ENCODE results near the gene PCDHGA7. TPM values are rescaled to one million over a fixed set of nuclear protein-coding genes. Genes with fewer than 3 reads are reported as not detected.
A peak's percentile ranks its signal among the peaks of the same experiment; 100 is the strongest.

Gene PCDHGA7
- total RNA-seq, 2 experiments from 2014 or later: not detected

GRCh38 chr5:141351591-141351990 is 31.0 kb upstream of the PCDHGA7 start:
- Mint-ChIP-seq H3K27ac (no peak overlapping the region), H3K9me3 (ENCODE audit: low read depth) (peaks cover 14% of the 10 kb centered on the region), H3K27me3 (peaks cover 65% of the 10 kb centered on the region), H3K4me1 (no peaks in the 10 kb centered on the region), H3K4me3 (no peak overlapping the region), H3K36me3 (ENCODE audit: low read depth) (peaks cover 8% of the 10 kb centered on the region)
- DNase-seq (no peak), ATAC-seq (no peak)
- CTCF ChIA-PET: interaction anchor here (0.6 kb wide), 1 partner anchor 159 kb away, joined by 3 read pairs; the partner anchor contains the start of gene PCDHB10
- POLR2A ChIA-PET: no interaction called here
- intact Hi-C loops (cut with DNase I, micrococcal nuclease): no loop called here

DNA sequence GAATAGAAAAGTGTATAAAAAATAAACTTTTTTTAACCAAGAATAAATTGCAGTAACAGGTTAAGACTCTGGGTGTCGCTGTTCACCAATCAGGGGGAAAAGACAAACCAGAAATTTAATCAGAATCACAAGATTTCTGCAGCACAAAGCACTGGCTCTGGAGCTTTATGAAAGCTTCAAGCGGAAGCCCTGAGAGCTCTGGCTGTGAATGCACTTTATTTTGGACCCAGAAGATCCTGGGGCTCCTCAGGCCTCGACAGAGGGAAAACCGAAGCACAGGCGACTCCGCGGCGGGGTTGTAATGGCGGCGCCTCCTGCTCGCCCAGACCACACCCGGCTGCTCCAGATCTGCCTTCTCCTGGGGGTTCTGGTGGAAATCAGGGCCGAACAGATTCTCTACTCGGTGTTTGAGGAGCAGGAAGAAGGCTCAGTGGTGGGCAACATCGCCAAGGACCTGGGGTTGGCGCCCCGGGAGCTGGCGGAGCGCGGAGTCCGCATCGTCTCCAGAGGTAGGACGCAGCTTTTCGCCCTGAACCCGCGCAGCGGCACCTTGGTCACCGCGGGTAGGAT is 27.6 kb upstream of the PCDHGA7 start, which contains the start of gene PCDHGA4:
TSS of gene PCDHGA4 (plus strand) at position 122 of the 570 bp plus-strand sequence. CDS start at position 209, 87 bp downstream.
- peak within 1 kb of the TSS; percentile 37 for H3K4me3 Mint-ChIP-seq
- H3K36me3 Mint-ChIP-seq (ENCODE audit: low read depth): peaks cover 9% of the 10 kb centered on the region
- POLR2A ChIA-PET: no interaction called here
- DNase-seq (no peak), ATAC-seq (no peak)
- H3K9me3 Mint-ChIP-seq (ENCODE audit: low read depth): peaks cover 11% of the 10 kb centered on the region
- peaks cover 68% of the 10 kb centered on the region for H3K27me3 Mint-ChIP-seq
- peaks cover 2% of the 10 kb centered on the region for H3K4me1 Mint-ChIP-seq
- CTCF ChIA-PET: interaction anchor here (0.8 to 2.0 kb wide), 11 partner anchors 9 to 203 kb away, joined by 3 to 8 read pairs (median 4); partner anchors contain the start of genes PCDHGA12, PCDHGA5, PCDHGB3 and TAF7
- no peak within 1 kb of the TSS for H3K27ac Mint-ChIP-seq
- intact Hi-C loops (cut with DNase I, micrococcal nuclease): no loop called here

- intact Hi-C loops (cut with DNase I, micrococcal nuclease): no loop called here
- peaks cover 70% of the 10 kb centered on the region for H3K27me3 Mint-ChIP-seq
- DNase-seq (no peak), ATAC-seq (no peak)
- peaks cover 2% of the 10 kb centered on the region for H3K4me1 Mint-ChIP-seq
- H3K9me3 Mint-ChIP-seq (ENCODE audit: low read depth): peaks cover 17% of the 10 kb centered on the region
- peak overlapping the region; percentile 37 for H3K4me3 Mint-ChIP-seq
- ChIA-PET CTCF (interaction anchor here (0.8 to 2.0 kb wide), 10 partner anchors 8 to 209 kb away, joined by 3 to 8 read pairs (median 4); partner anchors contain the start of genes PCDHGA12, PCDHGA5 and TAF7), POLR2A (no interaction called here)
- peaks cover 12% of the 10 kb centered on the region for H3K36me3 Mint-ChIP-seq (ENCODE audit: low read depth)
- H3K27ac Mint-ChIP-seq: no peak overlapping the region
These were observed 26.9 kb upstream of the PCDHGA7 start for GRCh38 chr5:141355641-141356040.

GRCh38 chr5:141356133-141356532 is 26.4 kb upstream of the PCDHGA7 start:
- H3K4me3 Mint-ChIP-seq: no peak overlapping the region
- peaks cover 2% of the 10 kb centered on the region for H3K4me1 Mint-ChIP-seq
- DNase-seq (no peak), ATAC-seq (no peak)
- ChIA-PET CTCF (interaction anchor here (0.6 to 2.0 kb wide), 9 partner anchors 22 to 208 kb away, joined by 3 to 8 read pairs (median 5); partner anchors contain the start of genes PCDHGA12 and TAF7), POLR2A (no interaction called here)
- H3K9me3 Mint-ChIP-seq (ENCODE audit: low read depth): peaks cover 19% of the 10 kb centered on the region
- H3K27ac Mint-ChIP-seq: no peak overlapping the region
- H3K27me3 Mint-ChIP-seq: peaks cover 70% of the 10 kb centered on the region
- H3K36me3 Mint-ChIP-seq (ENCODE audit: low read depth): peaks cover 17% of the 10 kb centered on the region
- intact Hi-C loops (cut with DNase I, micrococcal nuclease): no loop called here

DNA sequence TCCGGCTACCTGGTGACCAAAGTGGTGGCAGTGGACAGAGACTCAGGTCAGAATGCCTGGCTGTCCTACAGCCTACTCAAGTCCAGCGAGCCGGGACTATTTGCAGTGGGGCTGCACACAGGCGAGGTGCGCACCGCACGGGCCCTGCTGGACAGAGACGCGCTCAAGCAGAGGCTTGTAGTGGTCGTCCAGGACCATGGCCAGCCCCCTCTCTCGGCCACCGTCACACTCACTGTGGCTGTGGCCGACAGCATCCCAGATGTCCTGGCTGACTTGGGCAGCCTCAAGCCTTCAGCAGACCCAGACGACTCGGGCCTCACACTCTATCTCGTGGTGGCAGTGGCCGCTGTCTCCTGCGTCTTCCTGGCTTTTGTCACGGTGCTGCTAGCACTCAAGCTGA is 25.6 kb upstream of the PCDHGA7 start:
- no peak for ATAC-seq
- intact Hi-C loops (cut with DNase I, micrococcal nuclease): no loop called here
- Mint-ChIP-seq H3K4me1 (peaks cover 2% of the 10 kb centered on the region), H3K9me3 (ENCODE audit: low read depth) (peaks cover 22% of the 10 kb centered on the region), H3K36me3 (ENCODE audit: low read depth) (peaks cover 19% of the 10 kb centered on the region), H3K4me3 (no peak overlapping the region), H3K27me3 (peaks cover 70% of the 10 kb centered on the region), H3K27ac (no peak overlapping the region)
- DNase-seq: no peak
- ChIA-PET CTCF (interaction anchor here (0.6 to 1.5 kb wide), 2 partner anchors 63 to 207 kb away, joined by 3 to 5 read pairs; no protein-coding TSS in a partner anchor), POLR2A (no interaction called here)

GRCh38 chr5:141359790-141360426 is 22.6 kb upstream of the PCDHGA7 start, which contains the start of gene PCDHGB2:
PCDHGB2 (plus strand) TSS chr5:141359994; CDS start chr5:141360136, 142 bp downstream.
- intact Hi-C loops (cut with DNase I, micrococcal nuclease): loop anchor here (5.0 to 10.0 kb wide), 5 partner anchors 115 to 565 kb away; partner anchors contain the start of genes PCDHA12 (in 1 of the 2), PCDHA2 (in 1 of the 2), PCDHA8 (in 1 of the 2) and PCDHA9 (in 1 of the 2)
- H3K4me3 Mint-ChIP-seq: peak within 1 kb of the TSS; percentile 61
- DNase-seq: no peak
- ChIA-PET POLR2A (no interaction called here), CTCF (interaction anchor here (1.0 to 2.4 kb wide), 5 partner anchors 10 to 204 kb away, joined by 3 to 6 read pairs (median 4); partner anchors contain the start of gene PCDHGA12)
- no peak within 1 kb of the TSS for H3K27ac Mint-ChIP-seq
- peaks cover 32% of the 10 kb centered on the region for H3K9me3 Mint-ChIP-seq (ENCODE audit: low read depth)
- H3K36me3 Mint-ChIP-seq (ENCODE audit: low read depth): peaks cover 26% of the 10 kb centered on the region
- peaks cover 2% of the 10 kb centered on the region for H3K4me1 Mint-ChIP-seq
- H3K27me3 Mint-ChIP-seq: peaks cover 76% of the 10 kb centered on the region
- ATAC-seq: peak; percentile 19

- POLR2A ChIA-PET: no interaction called here
- Mint-ChIP-seq H3K4me1 (peaks cover 2% of the 10 kb centered on the region), H3K36me3 (ENCODE audit: low read depth) (peaks cover 34% of the 10 kb centered on the region), H3K27ac (no peak overlapping the region), H3K27me3 (peaks cover 80% of the 10 kb centered on the region), H3K4me3 (no peak overlapping the region), H3K9me3 (ENCODE audit: low read depth) (peaks cover 38% of the 10 kb centered on the region)
- DNase-seq (no peak), ATAC-seq (no peak)
- CTCF ChIA-PET: interaction anchor here (1.1 kb wide), 1 partner anchor 25 kb away, joined by 3 read pairs; no protein-coding TSS in a partner anchor
- intact Hi-C loops (cut with DNase I, micrococcal nuclease): loop anchor here (5.0 to 10.0 kb wide), 5 partner anchors 116 to 566 kb away; partner anchors contain the start of genes PCDHA12 (in 1 of the 2), PCDHA2 (in 1 of the 2), PCDHA8 (in 1 of the 2) and PCDHA9 (in 1 of the 2)
These were observed 21.9 kb upstream of the PCDHGA7 start for GRCh38 chr5:141360685-141361084.

DNA sequence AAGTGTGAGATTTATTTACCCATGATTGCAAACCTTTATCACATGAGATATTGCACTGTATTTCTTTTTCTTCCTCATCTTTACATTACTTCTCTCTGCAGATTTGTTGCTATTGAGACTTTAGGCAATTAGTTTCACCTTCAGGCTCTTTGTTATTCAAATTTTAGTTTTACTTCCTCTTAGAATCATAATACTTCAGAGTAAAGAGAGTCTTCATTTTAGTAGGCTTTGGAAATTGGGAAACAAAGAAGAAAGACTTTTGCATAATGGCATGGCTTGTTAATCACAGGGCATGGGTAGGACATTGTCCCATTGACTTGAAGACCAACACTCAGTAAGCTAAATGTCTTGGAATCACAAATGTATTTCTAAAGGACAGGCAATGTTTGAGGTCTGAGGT is 19.8 kb upstream of the PCDHGA7 start:
- H3K36me3 Mint-ChIP-seq (ENCODE audit: low read depth): peaks cover 38% of the 10 kb centered on the region
- no peak overlapping the region for H3K4me3 Mint-ChIP-seq
- peaks cover 40% of the 10 kb centered on the region for H3K9me3 Mint-ChIP-seq (ENCODE audit: low read depth)
- no peak overlapping the region for H3K27ac Mint-ChIP-seq
- ATAC-seq: no peak
- POLR2A ChIA-PET: no interaction called here
- H3K27me3 Mint-ChIP-seq: peaks cover 73% of the 10 kb centered on the region
- CTCF ChIA-PET: interaction anchor here (0.5 to 1.0 kb wide), 3 partner anchors 150 to 1429 kb away, joined by 3 read pairs; no protein-coding TSS in a partner anchor
- peaks cover 2% of the 10 kb centered on the region for H3K4me1 Mint-ChIP-seq
- intact Hi-C loops (cut with DNase I, micrococcal nuclease): loop anchor here (1.0 to 10.0 kb wide), 6 partner anchors 12 to 568 kb away; partner anchors contain the start of genes PCDHA12 (in 1 of the 2), PCDHA2 (in 1 of the 2), PCDHA8 (in 1 of the 2) and PCDHA9 (in 1 of the 2)
- no peak for DNase-seq

DNA sequence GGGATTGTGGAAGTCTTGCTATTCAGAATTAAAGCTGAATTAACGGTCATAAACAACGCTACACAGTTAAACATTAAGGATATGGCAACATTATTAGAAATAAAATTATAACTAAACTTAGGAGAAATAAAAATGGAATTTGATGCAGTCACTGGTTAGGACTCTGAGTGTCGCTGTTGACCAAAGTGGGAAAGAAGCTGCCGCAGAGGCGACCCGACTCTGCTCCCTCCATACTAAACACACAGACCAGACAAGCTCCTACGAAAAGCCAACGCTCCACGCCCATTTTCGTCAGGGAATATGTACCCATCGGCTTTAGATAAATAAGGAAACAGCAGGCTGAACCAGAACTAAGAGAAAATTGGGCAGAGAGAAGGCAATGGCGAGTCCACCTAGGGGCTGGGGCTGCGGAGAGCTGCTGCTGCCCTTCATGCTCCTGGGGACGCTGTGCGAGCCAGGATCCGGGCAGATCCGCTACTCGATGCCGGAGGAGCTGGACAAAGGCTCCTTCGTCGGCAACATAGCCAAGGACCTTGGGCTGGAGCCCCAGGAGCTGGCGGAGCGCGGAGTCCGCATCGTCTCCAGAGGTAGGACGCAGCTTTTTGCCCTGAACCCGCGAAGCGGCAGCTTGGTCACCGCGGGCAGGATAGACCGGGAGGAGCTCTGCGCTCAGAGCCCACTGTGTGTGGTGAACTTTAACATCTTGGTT is 18.4 kb upstream of the PCDHGA7 start, which contains the start of gene PCDHGA5:
TSS of gene PCDHGA5 (plus strand) at position 211 of the 709 bp plus-strand sequence. CDS start at position 380, 169 bp downstream.
- no peak within 1 kb of the TSS for H3K27ac Mint-ChIP-seq
- intact Hi-C loops (cut with DNase I, micrococcal nuclease): loop anchor here (5.0 to 10.0 kb wide), 5 partner anchors 119 to 569 kb away; partner anchors contain the start of genes PCDHA12 (in 1 of the 2), PCDHA2 (in 1 of the 2), PCDHA8 (in 1 of the 2) and PCDHA9 (in 1 of the 2)

GRCh38 chr5:141366016-141366896 is 16.3 kb upstream of the PCDHGA7 start:
- H3K4me3 Mint-ChIP-seq: no peak overlapping the region
- H3K27ac Mint-ChIP-seq: no peak overlapping the region
- peaks cover 69% of the 10 kb centered on the region for H3K27me3 Mint-ChIP-seq
- DNase-seq (no peak), ATAC-seq (no peak)
- CTCF ChIA-PET: no interaction called here
- H3K4me1 Mint-ChIP-seq: peaks cover 3% of the 10 kb centered on the region
- POLR2A ChIA-PET: no interaction called here
- peaks cover 28% of the 10 kb centered on the region for H3K9me3 Mint-ChIP-seq (ENCODE audit: low read depth)
- intact Hi-C loops (cut with DNase I, micrococcal nuclease): loop anchor here (10.0 kb wide), 4 partner anchors 121 to 571 kb away; partner anchors contain the start of genes PCDHA12 (in 1 of the 2), PCDHA2 (in 1 of the 2), PCDHA8 (in 1 of the 2) and PCDHA9 (in 1 of the 2)
- peaks cover 38% of the 10 kb centered on the region for H3K36me3 Mint-ChIP-seq (ENCODE audit: low read depth)

More for the DNA sequence above, 18.4 kb upstream of the PCDHGA7 start, which contains the start of gene PCDHGA5:
- DNase-seq: no peak
- CTCF ChIA-PET: interaction anchor here (0.6 to 1.7 kb wide), 7 partner anchors 9 to 188 kb away, joined by 3 to 4 read pairs (median 3); partner anchors contain the start of genes PCDHGA2, PCDHGA4 and PCDHGB6
- Mint-ChIP-seq H3K36me3 (ENCODE audit: low read depth) (peaks cover 38% of the 10 kb centered on the region), H3K4me1 (peaks cover 2% of the 10 kb centered on the region), H3K4me3 (no peak within 1 kb of the TSS), H3K27me3 (peaks cover 71% of the 10 kb centered on the region), H3K9me3 (ENCODE audit: low read depth) (peaks cover 40% of the 10 kb centered on the region)
- POLR2A ChIA-PET: no interaction called here
- ATAC-seq: no peak

All from activated CD4-positive, alpha-beta T cell treated with anti-CD3 and anti-CD28 coated beads for 36 hours (primary cell).